Panc1 (cell line): ENCODE measurements around the gene C19orf44. TPM values are rescaled to one million over a fixed set of nuclear protein-coding genes. Genes with fewer than 3 reads are reported as not detected.
"Not testable (repeated sequence)": the region's sequence is repeated elsewhere in the genome, so short reads cannot be mapped to it uniquely, and the experiment has no call there.

Experiments
- ATAC-seq: fragments of 200-7000 bp; cut with Tn5 transposase; 2 replicates; pipeline ENCODE4 v1.9.1; 2020; ENCODE audit warnings: mild to moderate bottlenecking, moderate library complexity
- BruUV-seq: library from RNA; stranded (reverse); fragments of 400-500 nt; replicated peaks from 2 replicates; lab custom pipeline; 2021; lab: Mats Ljungman, UMichigan
- CTCF ChIA-PET: fragments of 300-600 bp; sonication (Branson Sonifier 250); formaldehyde crosslinking; loops from one replicate; lab custom pipeline; 2022; ENCODE audit warnings: antibody characterized with exemption; lab: Charles Lee
- POLR2A ChIA-PET: fragments of 300-600 bp; sonication (Branson Sonifier 250); formaldehyde crosslinking; loops from one replicate; lab custom pipeline; 2022; ENCODE audit warnings: antibody characterized with exemption; lab: Charles Lee
- DNase-seq: peaks from one replicate; pipeline ENCODE4 v3.0.0-alpha.2; 2010; ENCODE audit warnings: low read depth, low spot score
- H3K27ac ChIP-seq: 2 replicates; pipeline ENCODE4 v1.5.1; 2011; ENCODE audit warnings: mild to moderate bottlenecking, low read length, inconsistent platforms
- H3K27me3 ChIP-seq: fragments of 200-500 bp; sonication (Bioruptor generic); 2 replicates; pipeline ENCODE4 v1.6.0; 2014; ENCODE audit warnings: low read length, inconsistent platforms; ENCODE audit not compliant: control insufficient read depth, insufficient read depth
- H3K36me3 ChIP-seq: fragments of 200-500 bp; sonication (Bioruptor generic); 2 replicates; pipeline ENCODE4 v1.5.1; 2014; ENCODE audit warnings: inconsistent platforms, mild to moderate bottlenecking, low read length, moderate library complexity; ENCODE audit not compliant: control insufficient read depth, insufficient read depth
- H3K4me1 ChIP-seq: 2 replicates; pipeline ENCODE4 v1.5.1; 2011; ENCODE audit warnings: inconsistent platforms, mild to moderate bottlenecking, low read length, moderate library complexity; ENCODE audit not compliant: control insufficient read depth, insufficient read depth
- H3K4me3 ChIP-seq, 2 experiments: 2 replicates each; pipeline ENCODE4 v1.5.1; 2011 to 2012; ENCODE audit warnings: low read depth in 2 of 2, low read length in 2 of 2, mild to moderate bottlenecking in 2 of 2, inconsistent platforms in 1 of 2, moderate library complexity in 1 of 2
- H3K9me3 ChIP-seq: fragments of 200-500 bp; sonication (Bioruptor generic); 2 replicates; pipeline ENCODE4 v1.5.1; 2014; ENCODE audit warnings: low read depth, mild to moderate bottlenecking, inconsistent platforms, low read length, moderate library complexity; ENCODE audit not compliant: control insufficient read depth, insufficient read depth
- POLR2AphosphoS5 ChIP-seq: IDR thresholded peaks from 2 replicates; pipeline ENCODE4 v1.6.1; 2012; ENCODE audit warnings: mild to moderate bottlenecking, low read depth, low read length, moderate library complexity
- REST ChIP-seq, 2 experiments: IDR thresholded peaks; 2 replicates each; pipeline ENCODE4 v1.6.1; 2011 to 2012; ENCODE audit warnings: low read depth in 2 of 2, control low read depth in 1 of 2, low read length in 1 of 2, mild to moderate bottlenecking in 1 of 2, moderate library complexity in 1 of 2; ENCODE audit not compliant: insufficient read depth in 1 of 2
- SIN3A ChIP-seq: IDR thresholded peaks from 2 replicates; pipeline ENCODE4 v1.6.1; 2012; ENCODE audit warnings: low read depth, mild to moderate bottlenecking, low read length, moderate library complexity, borderline replicate concordance; ENCODE audit not compliant: insufficient read depth
- TCF7L2 ChIP-seq: IDR thresholded peaks from 2 replicates; pipeline ENCODE4 v1.6.1; 2011; ENCODE audit warnings: mild to moderate bottlenecking, low read depth, low read length, inconsistent platforms
- in situ Hi-C: cut with HindIII; loops from 2 replicates; pipeline ENCODE4 v1.10.0; 2016; ENCODE audit warnings: low sequenced_read_pairs, low pct_unique_long_range_greater_than_20kb
- intact Hi-C: fragments of 100-400 bp; cut with micrococcal nuclease; formaldehyde crosslinking; loops from one replicate; pipeline ENCODE4 v1.10.0; 2022; ENCODE audit not compliant: unreplicated experiment
- total RNA-seq: library from RNA; stranded (reverse); gene quantifications from one replicate; pipeline ENCODE4 v1.2.1, GENCODE V29; 2021; ENCODE audit not compliant: unreplicated experiment
- TF ChIP-seq, protein P1 (sequence below): fragments of 450-650 bp; IDR thresholded peaks from 2 replicates; pipeline ENCODE4 v1.5.1; 2017; ENCODE audit warnings: mild to moderate bottlenecking

C19orf44 gene
- total RNA-seq, 1 experiment from 2014 or later: 4.4 TPM

DNA sequence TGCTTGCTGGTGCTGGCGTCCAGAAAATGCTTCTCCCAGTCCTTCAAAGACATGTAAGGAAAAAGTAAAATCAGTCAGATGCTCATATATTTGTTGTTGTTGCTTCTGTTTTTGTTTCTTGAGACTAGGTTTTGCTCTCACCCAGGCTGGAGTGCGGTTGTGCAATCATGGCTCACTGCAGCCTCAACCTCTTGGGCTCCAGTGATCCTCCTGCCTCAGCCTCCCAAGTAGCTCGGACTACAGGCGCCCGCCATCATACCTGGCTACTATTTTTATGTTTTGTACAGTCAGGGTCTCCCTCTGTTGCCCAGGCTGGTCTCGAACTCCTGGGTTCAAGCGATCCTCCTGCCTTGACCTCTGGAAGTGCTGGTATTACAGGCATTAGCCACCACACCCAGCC is 13.4 kb upstream of the C19orf44 start:
- Histone ChIP-seq H3K4me1 (no peaks in the 10 kb centered on the region), H3K4me3 (no peak overlapping the region), H3K27me3 (no peaks in the 10 kb centered on the region), H3K36me3 (no peaks in the 10 kb centered on the region), H3K9me3 (no peaks in the 10 kb centered on the region), H3K27ac (no peak overlapping the region)
- ChIA-PET POLR2A (no interaction called here), CTCF (no interaction called here)
- DNase-seq (no peak), ATAC-seq (no peak)
- no peak for TF ChIP-seq SIN3A
- TF ChIP-seq POLR2AphosphoS5: no peak
- no peak for TF ChIP-seq REST (IDR thresholded peaks at IDR 0.05; ENCODE audit: insufficient read depth in 1 of 2, low read depth in 2 of 2, low read length in 1 of 2)
- no peak for TF ChIP-seq TCF7L2
- TF ChIP-seq, protein P1, sequence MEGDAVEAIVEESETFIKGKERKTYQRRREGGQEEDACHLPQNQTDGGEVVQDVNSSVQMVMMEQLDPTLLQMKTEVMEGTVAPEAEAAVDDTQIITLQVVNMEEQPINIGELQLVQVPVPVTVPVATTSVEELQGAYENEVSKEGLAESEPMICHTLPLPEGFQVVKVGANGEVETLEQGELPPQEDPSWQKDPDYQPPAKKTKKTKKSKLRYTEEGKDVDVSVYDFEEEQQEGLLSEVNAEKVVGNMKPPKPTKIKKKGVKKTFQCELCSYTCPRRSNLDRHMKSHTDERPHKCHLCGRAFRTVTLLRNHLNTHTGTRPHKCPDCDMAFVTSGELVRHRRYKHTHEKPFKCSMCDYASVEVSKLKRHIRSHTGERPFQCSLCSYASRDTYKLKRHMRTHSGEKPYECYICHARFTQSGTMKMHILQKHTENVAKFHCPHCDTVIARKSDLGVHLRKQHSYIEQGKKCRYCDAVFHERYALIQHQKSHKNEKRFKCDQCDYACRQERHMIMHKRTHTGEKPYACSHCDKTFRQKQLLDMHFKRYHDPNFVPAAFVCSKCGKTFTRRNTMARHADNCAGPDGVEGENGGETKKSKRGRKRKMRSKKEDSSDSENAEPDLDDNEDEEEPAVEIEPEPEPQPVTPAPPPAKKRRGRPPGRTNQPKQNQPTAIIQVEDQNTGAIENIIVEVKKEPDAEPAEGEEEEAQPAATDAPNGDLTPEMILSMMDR: no peak
- no TSS peak for BruUV-seq
- intact Hi-C loops (no loop called here), in situ Hi-C loops (no loop called here)

GRCh38 chr19:16486476-16486875 is 9.7 kb upstream of the C19orf44 start:
- intact Hi-C loops, H3K27me3 ChIP-seq, DNase-seq, in situ Hi-C loops, ATAC-seq, H3K4me1 ChIP-seq, BruUV-seq, H3K27ac ChIP-seq, POLR2A ChIA-PET, H3K4me3 ChIP-seq, H3K9me3 ChIP-seq, H3K36me3 ChIP-seq: not testable (repeated sequence)
- CTCF ChIA-PET: interaction anchor here (0.6 kb wide), 1 partner anchor 232 kb away, joined by 7 read pairs; no protein-coding TSS in a partner anchor

GRCh38 chr19:16496613-16496983 is 404 bp downstream of the C19orf44 start:
- peak overlapping the region; percentile 76 for H3K27ac ChIP-seq
- no peaks in the 10 kb centered on the region for H3K4me1 ChIP-seq

More at GRCh38 chr19:16496613-16496983, 404 bp downstream of the C19orf44 start:
- Histone ChIP-seq H3K27me3 (no peaks in the 10 kb centered on the region), H3K4me3 (peak overlapping the region; percentile 78 to 80), H3K36me3 (no peaks in the 10 kb centered on the region), H3K9me3 (no peaks in the 10 kb centered on the region)
- in situ Hi-C loops: no loop called here
- BruUV-seq: no TSS peak
- ATAC-seq (peak; percentile 26), DNase-seq (no peak)
- no peak for TF ChIP-seq POLR2AphosphoS5
- TF ChIP-seq, protein P1: no peak
- TF ChIP-seq TCF7L2: no peak
- no peak for TF ChIP-seq SIN3A
- TF ChIP-seq REST (IDR thresholded peaks at IDR 0.05; ENCODE audit: insufficient read depth in 1 of 2, low read depth in 2 of 2, low read length in 1 of 2): no peak
- CTCF ChIA-PET: interaction anchor here (1.2 kb wide), 1 partner anchor 311 kb away, joined by 3 read pairs; no protein-coding TSS in a partner anchor
- POLR2A ChIA-PET: no interaction called here
- intact Hi-C loops: no loop called here
